B cell (primary cell): ENCODE measurements around the gene NEUROD2. TPM values are rescaled to one million over a fixed set of nuclear protein-coding genes. Genes with fewer than 3 reads are reported as not detected.

Experiments
- ATAC-seq: fragments of 200-7000 bp; cut with Tn5 transposase; one replicate; pipeline ENCODE4 v1.10.0; 2021; ENCODE audit warnings: low read depth, mild to moderate bottlenecking, moderate number of reproducible peaks, moderate library complexity
- CTCF ChIA-PET: fragments of 350-600 bp; sonication (Branson Sonifier 250); formaldehyde crosslinking; loops from one replicate; lab custom pipeline; 2021; ENCODE audit warnings: antibody characterized with exemption, inconsistent platforms; lab: Charles Lee
- POLR2A ChIA-PET: fragments of 350-600 bp; sonication (Branson Sonifier 250); formaldehyde crosslinking; loops from one replicate; lab custom pipeline; 2021; ENCODE audit warnings: antibody characterized with exemption; lab: Charles Lee
- DNase-seq: peaks from one replicate; pipeline ENCODE4 v3.0.0; 2013
- H2AFZ ChIP-seq: 2 replicates; pipeline ENCODE4 v1.6.1; 2012; ENCODE audit warnings: mild to moderate bottlenecking, low read depth, low read length; ENCODE audit not compliant: insufficient read depth, poor library complexity, severe bottlenecking
- H3K27ac ChIP-seq, 2 donors: 1 replicate in 1 of 2; 2 replicates in 1 of 2; pipeline ENCODE4 v1.5.1; 2012 to 2013; ENCODE audit warnings: low read length in 2 of 2, mild to moderate bottlenecking in 2 of 2, moderate library complexity in 1 of 2
- H3K27me3 ChIP-seq, 4 experiments: fragments of 200-600 bp in 1 of 4; sonication (generic) in 1 of 4; replicated peaks in 1 of 4; 1 replicate in 2 of 4; 2 replicates in 2 of 4; pipeline versions ENCODE4 v1.6.1 to v1.7.0; 2013 to 2016; ENCODE audit warnings: low read length in 3 of 4, mild to moderate bottlenecking in 2 of 4, mixed read lengths in 1 of 4, moderate library complexity in 1 of 4; ENCODE audit not compliant: insufficient read depth in 4 of 4, control insufficient read depth in 3 of 4; ENCODE audit errors: control extremely low read depth in 1 of 4
- H3K36me3 ChIP-seq, 2 experiments: replicated peaks in 1 of 2; 1 replicate in 1 of 2; 2 replicates in 1 of 2; pipeline versions ENCODE4 v1.6.1 to v1.7.1; 2013; ENCODE audit warnings: low read length in 1 of 2; ENCODE audit not compliant: insufficient read depth in 2 of 2, control insufficient read depth in 1 of 2; ENCODE audit errors: control extremely low read depth in 1 of 2, extremely low read depth in 1 of 2
- H3K4me1 ChIP-seq, 2 donors: fragments of 200-600 bp in 1 of 2; sonication (generic) in 1 of 2; 1 replicate in 1 of 2; 2 replicates in 1 of 2; pipeline versions ENCODE4 v1.5.1 to v1.6.1; 2013 to 2017; ENCODE audit warnings: low read length in 2 of 2; ENCODE audit not compliant: control insufficient read depth in 2 of 2, insufficient read depth in 2 of 2
- H3K4me2 ChIP-seq: replicated peaks from 2 replicates; pipeline ENCODE3; 2012; ENCODE audit warnings: mild to moderate bottlenecking, low read depth, low read length; ENCODE audit not compliant: poor library complexity, severe bottlenecking
- H3K4me3 ChIP-seq, 5 experiments: fragments of 200-600 bp in 1 of 5; sonication (generic) in 1 of 5; 1 replicate in 3 of 5; 2 replicates in 2 of 5; pipeline versions ENCODE4 v1.5.1 to v1.7.0; 2011 to 2016; ENCODE audit warnings: low read length in 4 of 5, mild to moderate bottlenecking in 4 of 5, low read depth in 2 of 5, control low read depth in 1 of 5, moderate library complexity in 1 of 5; ENCODE audit not compliant: insufficient read depth in 1 of 5; ENCODE audit errors: control extremely low read depth in 1 of 5, extremely low read depth in 1 of 5
- H3K79me2 ChIP-seq: fragments of 200-600 bp; sonication (generic); one replicate; pipeline ENCODE4 v1.6.0; 2016; ENCODE audit warnings: low read length; ENCODE audit not compliant: control insufficient read depth, insufficient read depth
- H3K9ac ChIP-seq: fragments of 200-600 bp; sonication (generic); 2 replicates; pipeline ENCODE4 v1.6.1; 2017; ENCODE audit warnings: mild to moderate bottlenecking, low read length, moderate library complexity
- H3K9me3 ChIP-seq, 3 donors: one replicate each; pipeline versions ENCODE4 v1.6.1 to v1.7.1; 2013; ENCODE audit warnings: low read length in 2 of 3; ENCODE audit not compliant: control insufficient read depth in 2 of 3, insufficient read depth in 1 of 3; ENCODE audit errors: control extremely low read depth in 1 of 3
- H4K20me1 ChIP-seq: 2 replicates; pipeline ENCODE4 v1.6.0; 2012; ENCODE audit warnings: mild to moderate bottlenecking, low read length; ENCODE audit not compliant: insufficient read depth, control insufficient read depth, poor library complexity, severe bottlenecking
- H3K27ac Mint-ChIP-seq: one replicate; pipeline ENCODE4 v1.8.0; 2021; ENCODE audit warnings: mixed read lengths
- H3K27me3 Mint-ChIP-seq: one replicate; pipeline ENCODE4 v1.8.0; 2021; ENCODE audit warnings: mixed read lengths
- H3K4me1 Mint-ChIP-seq: one replicate; pipeline ENCODE4 v1.8.0; 2021; ENCODE audit warnings: mixed read lengths
- H3K4me3 Mint-ChIP-seq: one replicate; pipeline ENCODE4 v1.8.0; 2021; ENCODE audit warnings: mixed read lengths
- H3K9me3 Mint-ChIP-seq: one replicate; pipeline ENCODE4 v1.8.0; 2022; ENCODE audit warnings: mixed read lengths; ENCODE audit not compliant: insufficient read depth
- CTCF ChIP-seq: fragments of 200-600 bp; IDR thresholded peaks from one replicate; pipeline ENCODE4 v1.8.0; 2022; ENCODE audit warnings: antibody characterized with exemption, mild to moderate bottlenecking
- EZH2 ChIP-seq: IDR thresholded peaks from 2 replicates; pipeline ENCODE4 v1.6.1; 2012; ENCODE audit warnings: borderline replicate concordance, low read depth, mild to moderate bottlenecking, moderate library complexity, low read length; ENCODE audit not compliant: insufficient read depth, poor library complexity, severe bottlenecking
- WGBS: methylation state at CpG from one replicate; pipeline ENCODE4 v1.1.5; 2013; ENCODE audit warnings: missing lambda C conversion rate; ENCODE audit not compliant: insufficient coverage; 5-methylcytosine and 5-hydroxymethylcytosine counted together
- intact Hi-C: fragments of 100-400 bp; cut with micrococcal nuclease; formaldehyde crosslinking; loops from one replicate; pipeline ENCODE4 v1.10.0; 2022
- polyA plus RNA-seq: library from polyadenylated mRNA; depleted of rRNA; stranded (reverse); fragments of >200 nt; gene quantifications from 2 replicates; pipeline ENCODE4 v1.2.3, GENCODE V29; 2012
- total RNA-seq, 2 donors: library from RNA; stranded (reverse); fragments of 120-200 nt in 1 of 2; gene quantifications; 1 replicate in 1 of 2; 2 replicates in 1 of 2; pipeline versions ENCODE4 v1.2.3 to v1.2.4, GENCODE V29; 2013 to 2022

The NEUROD2 gene
- total and polyA plus RNA-seq, 2 donors (not counting 1 experiment from before 2014, with no cell fraction given), result 0.04 TPM; not detected in 1

- H3K27me3 Mint-ChIP-seq, result peaks cover 30% of the 10 kb centered on the region
- Histone ChIP-seq H3K27ac (no peak overlapping the region), H3K36me3 (no peaks in the 10 kb centered on the region), H3K79me2 (peaks cover 7% of the 10 kb centered on the region), H2AFZ (peak overlapping the region; percentile 65), H3K4me2 (peak overlapping the region; percentile 86), H3K9me3 (no peaks in the 10 kb centered on the region), H3K27me3 (peaks cover 0 to 61% (median 17%) of the 10 kb centered on the region in 4 experiments), H3K9ac (peak overlapping the region; percentile 41), H3K4me1 (peaks cover 28 to 31% of the 10 kb centered on the region in 2 donors), H4K20me1 (no peaks in the 10 kb centered on the region), H3K4me3 (peak overlapping the region in 4 of 5 experiments; percentile 28 to 37 (median 34))
- ChIA-PET POLR2A (interaction anchor here (1.0 to 1.8 kb wide), 2 partner anchors 61 to 128 kb away, joined by 3 to 4 read pairs; partner anchors contain the start of gene PGAP3), CTCF (interaction anchor here (0.6 to 1.9 kb wide), 3 partner anchors 12 to 662 kb away, joined by 3 to 12 read pairs (median 4); no protein-coding TSS in a partner anchor)
- peak overlapping the region; percentile 68 for H3K4me3 Mint-ChIP-seq
- ATAC-seq, result no peak
- intact Hi-C loops, result no loop called here
- no peaks in the 10 kb centered on the region for H3K9me3 Mint-ChIP-seq
- no peak overlapping the region for H3K27ac Mint-ChIP-seq
- DNase-seq, result peak; percentile 51
- peaks cover 35% of the 10 kb centered on the region for H3K4me1 Mint-ChIP-seq
- TF ChIP-seq EZH2, result peak; percentile 87
- TF ChIP-seq CTCF, result no peak
- WGBS, result 12% methylated on average over 72 of the region's 72 CpGs
These were observed 19.5 kb upstream of the NEUROD2 start for GRCh38 chr17:39627047-39627711.
